Coronary artery (tissue), 2 donors: ENCODE data around the gene KRTAP3-3.

Experiments used
- DNase-seq: peaks from one replicate; pipeline ENCODE4 v3.0.0-alpha.2; 2017; ENCODE audit warnings: low spot score
- H3K27ac ChIP-seq, 2 donors: fragments of 200-600 bp; sonication (generic); one replicate each; pipeline ENCODE4 v1.5.1; 2016 to 2019
- H3K4me3 ChIP-seq: fragments of 200-600 bp; sonication (generic); 2 replicates; pipeline ENCODE4 v1.5.1; 2016; ENCODE audit warnings: mild to moderate bottlenecking, moderate library complexity
- CTCF ChIP-seq: fragments of 200-600 bp; sonication (generic); IDR thresholded peaks from one replicate; pipeline ENCODE4 v1.5.1; 2019; ENCODE audit warnings: antibody characterized with exemption

The KRTAP3-3 gene

GRCh38 chr17:41013181-41013580, 19.2 kb upstream of the KRTAP3-3 start:
- Histone ChIP-seq H3K4me3 (no peak overlapping the region), H3K27ac (no peak overlapping the region)
- no peak for TF ChIP-seq CTCF
- DNase-seq = no peak

GRCh38 chr17:41012326-41013120, 18.6 kb upstream of the KRTAP3-3 start:
- H3K27ac ChIP-seq = no peak overlapping the region

GRCh38 chr17:41010441-41010840, 16.5 kb upstream of the KRTAP3-3 start:
- TF ChIP-seq CTCF = no peak
- H3K4me3 ChIP-seq = no peak overlapping the region
- no peak for DNase-seq
- H3K27ac ChIP-seq = no peak overlapping the region

More at GRCh38 chr17:41012326-41013120, 18.6 kb upstream of the KRTAP3-3 start:
- no peak for TF ChIP-seq CTCF
- no peak for DNase-seq
- no peak overlapping the region for H3K4me3 ChIP-seq

GRCh38 chr17:41009936-41010335, 16.0 kb upstream of the KRTAP3-3 start:
- no peak for DNase-seq
- TF ChIP-seq CTCF = no peak
- no peak overlapping the region for H3K27ac ChIP-seq
- no peak overlapping the region for H3K4me3 ChIP-seq

- Histone ChIP-seq H3K4me3 (no peak overlapping the region), H3K27ac (no peak overlapping the region)
- TF ChIP-seq CTCF = no peak
- no peak for DNase-seq
These were observed 15.4 kb upstream of the KRTAP3-3 start for GRCh38 chr17:41009301-41009760.

GRCh38 chr17:41008811-41009210, 14.8 kb upstream of the KRTAP3-3 start, which contains the start of gene KRTAP3-1:
KRTAP3-1 (minus strand) TSS chr17:41009128; CDS start chr17:41009074, 54 bp downstream.
- no peak within 1 kb of the TSS for H3K27ac ChIP-seq
- no peak for TF ChIP-seq CTCF
- DNase-seq = no peak
- no peak within 1 kb of the TSS for H3K4me3 ChIP-seq

- no peak for DNase-seq
- no peak for TF ChIP-seq CTCF
- Histone ChIP-seq H3K27ac (no peak overlapping the region), H3K4me3 (no peak overlapping the region)
These were observed 10.4 kb upstream of the KRTAP3-3 start for GRCh38 chr17:41004397-41004796.
